GM20431 (cell line): ENCODE measurements around the gene NCOA3.

Experiments
- in situ Hi-C: fragments of 300-500 bp; cut with MseI, MboI; formaldehyde crosslinking; loops from one replicate; pipeline ENCODE4 v1.15.0; 2020; ENCODE audit warnings: low sequenced_read_pairs; ENCODE audit not compliant: unreplicated experiment

NCOA3 gene

DNA sequence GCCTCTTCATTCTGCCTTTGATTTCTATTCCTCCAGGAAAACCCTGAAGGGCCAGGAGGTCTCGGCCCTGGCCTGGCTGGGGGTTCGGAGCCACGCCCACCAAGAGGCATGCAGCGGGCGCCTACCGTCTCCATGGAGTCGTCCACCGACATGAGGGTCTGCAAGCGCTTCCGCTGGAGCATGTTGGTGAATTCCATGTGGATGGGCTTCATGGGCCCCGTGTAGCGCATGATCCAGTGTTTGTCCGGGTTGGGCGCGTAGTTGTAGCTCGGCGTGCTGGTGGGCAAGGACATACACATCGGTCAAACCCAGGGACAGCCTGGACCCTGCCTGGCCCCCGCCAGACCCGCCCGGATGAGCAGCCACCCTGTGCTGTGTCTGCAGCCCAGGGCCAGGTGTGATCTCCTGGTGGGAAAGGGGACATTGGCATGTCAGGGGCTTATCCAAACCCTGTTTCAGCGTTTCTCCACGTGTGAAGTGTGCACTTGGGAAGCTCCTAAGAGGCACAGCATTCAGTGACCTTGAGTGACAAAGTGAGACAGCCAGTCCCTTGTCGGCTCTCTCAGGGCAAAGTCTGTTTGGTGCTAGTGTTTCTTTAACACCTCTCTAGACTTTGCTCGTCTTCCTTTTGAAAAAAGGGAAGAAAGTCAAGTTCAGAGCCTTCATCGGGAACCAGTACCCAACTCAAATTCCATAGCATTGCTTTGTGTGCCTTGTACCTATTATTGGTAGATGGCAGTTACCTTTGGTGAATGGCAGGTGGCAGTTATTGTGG, 182.8 kb downstream of the NCOA3 start:
- in situ Hi-C loops, result loop anchor here (25.0 kb wide), 1 partner anchor 928 kb away; no protein-coding TSS in a partner anchor

- in situ Hi-C loops, result loop anchor here (25.0 kb wide), 1 partner anchor 926 kb away; no protein-coding TSS in a partner anchor
These were observed 184.9 kb downstream of the NCOA3 start for GRCh38 chr20:47686545-47686944.

- in situ Hi-C loops, result loop anchor here (25.0 kb wide), 1 partner anchor 925 kb away; no protein-coding TSS in a partner anchor
These were observed 185.7 kb downstream of the NCOA3 start for GRCh38 chr20:47687095-47687987.

DNA sequence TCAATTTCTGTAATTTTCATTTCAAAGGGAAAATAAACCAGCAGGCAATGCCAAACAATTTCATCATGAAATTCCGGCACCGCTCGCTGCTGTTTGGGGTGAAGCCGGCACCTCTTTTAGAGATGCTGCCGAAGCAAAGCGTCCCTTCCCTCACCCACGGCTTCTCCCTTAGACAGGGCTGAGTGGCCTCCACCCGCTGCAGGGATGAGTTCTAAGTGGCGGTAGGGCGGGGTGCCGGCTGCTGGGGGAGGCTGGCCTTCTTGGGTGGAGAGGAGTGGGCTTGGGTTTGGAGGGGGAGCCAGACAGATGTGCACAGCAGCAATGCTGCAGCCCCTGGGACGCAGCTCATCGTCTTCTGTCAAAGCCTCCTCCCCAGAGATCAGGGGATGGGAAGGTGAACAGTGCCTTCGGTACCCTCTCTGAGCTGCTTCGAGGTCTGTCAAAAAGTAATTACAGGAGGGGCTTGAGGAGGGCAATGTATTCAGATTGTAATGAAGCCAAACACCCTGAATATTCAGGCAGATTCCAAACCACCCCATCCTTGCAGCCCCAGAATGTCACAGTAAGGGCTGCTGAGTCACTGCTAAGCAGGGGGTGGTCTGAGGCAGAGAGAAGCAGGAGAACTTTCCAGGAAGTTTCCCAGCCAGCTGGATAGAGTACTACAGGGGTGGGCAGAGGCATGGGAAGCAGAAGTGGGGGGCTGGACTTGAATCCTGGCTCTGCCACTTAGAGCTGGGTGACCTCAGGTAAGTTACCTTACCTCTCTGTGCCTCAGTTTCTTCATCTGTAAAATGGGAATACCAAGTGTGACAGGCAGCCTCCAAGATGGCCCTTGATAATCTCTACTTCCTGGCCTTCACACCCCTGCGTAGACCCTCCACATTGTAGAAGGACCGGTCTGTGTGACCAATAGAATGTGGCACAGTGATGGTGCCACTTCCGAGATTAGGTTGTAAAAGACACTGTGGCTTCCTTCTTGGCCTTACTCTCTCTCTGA, 187.0 kb downstream of the NCOA3 start:
- in situ Hi-C loops, result loop anchor here (25.0 kb wide), 1 partner anchor 924 kb away; no protein-coding TSS in a partner anchor

GRCh38 chr20:47689731-47690130, 188.0 kb downstream of the NCOA3 start:
- in situ Hi-C loops, result loop anchor here (25.0 kb wide), 1 partner anchor 923 kb away; no protein-coding TSS in a partner anchor

DNA sequence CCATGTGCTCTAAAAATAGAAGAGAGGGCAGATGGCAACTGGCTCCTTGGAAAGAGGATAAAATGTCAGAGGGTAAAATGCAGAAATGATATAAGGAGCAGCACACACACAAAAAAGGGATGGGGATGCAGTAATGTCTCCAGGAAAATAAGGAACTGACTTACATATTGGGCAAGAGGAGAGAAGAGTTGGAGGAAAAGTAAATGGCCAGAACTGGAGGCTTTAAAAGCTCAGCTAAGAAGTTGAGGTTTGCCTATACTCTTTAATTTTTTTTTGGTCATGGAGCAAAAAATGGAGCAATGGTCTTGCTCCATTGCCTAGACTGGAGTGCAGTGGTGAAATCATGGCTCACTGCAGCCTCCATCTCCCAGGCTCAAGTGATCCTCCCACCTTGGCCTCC, 189.9 kb downstream of the NCOA3 start:
- in situ Hi-C loops, result loop anchor here (25.0 kb wide), 1 partner anchor 921 kb away; no protein-coding TSS in a partner anchor

- in situ Hi-C loops, result loop anchor here (25.0 kb wide), 1 partner anchor 918 kb away; no protein-coding TSS in a partner anchor
These were observed 192.5 kb downstream of the NCOA3 start for GRCh38 chr20:47694021-47694818.

- in situ Hi-C loops, result loop anchor here (25.0 kb wide), 1 partner anchor 915 kb away; no protein-coding TSS in a partner anchor
These were observed 195.2 kb downstream of the NCOA3 start for GRCh38 chr20:47696856-47697255.

DNA sequence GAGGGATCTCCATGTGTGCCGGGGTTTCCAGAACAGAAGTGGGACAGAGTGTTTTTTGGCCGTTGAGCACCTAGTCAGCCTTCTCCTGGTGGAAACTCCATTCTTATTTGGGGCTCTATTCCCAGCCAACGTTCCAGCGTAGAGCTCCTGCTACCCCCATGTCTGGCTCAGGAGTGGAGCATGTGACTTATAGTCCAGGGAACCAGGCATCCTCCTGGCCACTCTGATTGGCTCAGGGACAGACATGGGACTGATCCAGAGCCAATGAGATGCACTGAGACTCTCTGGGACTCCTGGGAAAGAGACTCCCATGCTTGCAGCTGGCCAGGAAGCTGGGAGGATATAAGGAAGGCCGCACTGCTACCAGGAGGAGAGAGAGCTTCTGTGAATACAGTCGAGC, 196.5 kb downstream of the NCOA3 start:
- in situ Hi-C loops, result loop anchor here (25.0 kb wide), 1 partner anchor 914 kb away; no protein-coding TSS in a partner anchor

GRCh38 chr20:47699818-47700217, 198.1 kb downstream of the NCOA3 start:
- in situ Hi-C loops, result loop anchor here (25.0 kb wide), 1 partner anchor 912 kb away; no protein-coding TSS in a partner anchor

GRCh38 chr20:47700327-47700726, 198.6 kb downstream of the NCOA3 start:
- in situ Hi-C loops, result no loop called here

- in situ Hi-C loops, result no loop called here
These were observed 199.9 kb downstream of the NCOA3 start for GRCh38 chr20:47701612-47702011.

DNA sequence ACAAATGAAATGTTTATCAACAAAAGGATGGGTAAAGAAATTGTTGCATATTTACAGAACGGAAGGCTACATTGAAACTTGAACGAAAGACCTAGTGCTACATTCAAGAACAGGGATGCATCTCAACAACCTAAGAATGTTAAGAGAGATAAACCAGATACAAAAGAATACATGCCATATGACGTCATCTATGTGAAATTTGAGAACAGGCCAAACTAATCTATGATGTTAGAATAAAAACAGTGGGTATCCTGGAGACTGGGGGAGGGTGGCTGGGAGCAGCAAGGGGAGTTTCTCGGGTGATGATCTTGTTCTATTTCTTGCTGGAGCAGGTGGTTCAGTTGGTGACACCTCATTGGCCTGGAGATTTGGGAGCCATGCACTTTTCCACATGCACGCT, 202.1 kb downstream of the NCOA3 start:
- in situ Hi-C loops, result no loop called here

DNA sequence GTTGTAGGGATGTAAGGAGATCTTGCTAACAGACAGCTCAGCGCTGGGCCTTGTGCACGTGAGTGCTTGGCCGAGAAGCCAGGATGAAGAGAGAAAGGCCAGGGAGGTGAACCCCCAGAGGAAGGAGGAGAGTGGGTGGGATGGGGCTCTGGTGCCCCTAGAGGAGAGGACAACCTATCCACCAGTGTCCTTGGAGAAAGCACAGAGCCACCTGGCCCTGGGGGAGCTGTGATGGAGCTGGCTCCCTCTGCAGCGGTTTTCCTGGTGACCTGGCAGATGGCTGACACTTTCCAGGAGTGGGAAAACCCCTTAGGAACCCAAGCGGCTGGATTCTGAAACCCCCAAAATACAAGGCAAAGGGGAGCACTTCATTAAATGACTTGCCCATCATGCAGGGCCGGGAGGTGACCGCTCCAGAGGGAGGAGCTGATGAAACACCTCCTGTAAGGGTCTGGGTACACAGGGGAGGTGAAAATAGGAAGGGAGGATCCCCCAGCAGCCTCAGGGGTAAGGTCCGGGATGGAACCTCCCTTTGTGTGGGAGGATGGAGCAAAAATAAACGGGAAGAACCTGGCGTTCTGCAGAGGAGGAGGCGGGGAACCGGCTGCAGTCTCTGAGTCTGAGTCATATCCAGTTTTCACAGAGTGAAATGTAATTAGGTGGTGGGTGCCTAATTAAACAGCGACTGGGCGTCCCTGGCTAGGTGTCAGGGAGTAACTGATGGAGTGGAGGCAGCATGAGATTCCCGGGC, 203.2 kb downstream of the NCOA3 start:
- in situ Hi-C loops, result no loop called here

DNA sequence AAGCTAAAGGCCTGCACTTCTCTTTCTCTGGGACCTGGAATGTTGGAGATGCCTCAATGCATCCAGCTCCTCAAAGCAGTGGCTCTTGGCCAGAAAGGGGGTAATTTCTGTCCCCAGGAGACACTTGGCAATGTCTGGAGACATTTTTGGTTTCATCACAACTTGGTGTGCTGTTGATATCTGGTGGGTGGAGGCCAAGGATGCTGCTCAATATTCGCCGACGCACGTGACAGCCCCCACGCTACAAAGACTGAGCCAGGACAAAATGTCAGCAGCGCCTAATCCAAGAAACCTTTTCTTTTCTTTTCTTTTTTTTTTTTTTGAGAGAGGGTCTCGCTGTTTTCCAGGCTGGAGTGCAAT, 203.8 kb downstream of the NCOA3 start:
- in situ Hi-C loops, result no loop called here

DNA sequence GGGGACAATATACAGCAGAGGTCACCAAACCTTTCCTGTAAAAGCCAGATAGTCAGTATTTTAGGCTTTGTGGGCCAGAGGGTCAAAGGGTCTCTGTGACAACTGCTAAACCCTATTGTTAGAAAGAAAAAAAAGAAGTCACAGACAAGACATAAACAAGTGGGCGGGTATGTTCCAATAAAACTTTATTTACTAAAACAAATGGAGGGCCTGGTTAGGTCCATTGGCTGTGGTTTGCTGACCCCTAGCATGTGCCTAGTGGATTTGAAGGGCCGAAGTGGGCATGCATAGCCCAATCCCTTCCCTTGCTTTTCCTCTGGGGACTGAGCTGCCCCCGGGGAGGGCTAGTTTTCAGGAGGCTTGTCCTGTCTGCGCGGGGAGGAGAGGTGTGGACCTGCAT, 204.7 kb downstream of the NCOA3 start:
- in situ Hi-C loops, result no loop called here
